Right cardiac atrium (tissue), 5 donors: ENCODE results near the gene AJM1. TPM values are rescaled to one million over a fixed set of nuclear protein-coding genes. Genes with fewer than 3 reads are reported as not detected.

Experiments used
- ATAC-seq, 2 donors: fragments of 200-7000 bp; cut with Tn5 transposase; one replicate each; pipeline versions ENCODE4 v1.8.0 to v1.9.1; 2020; ENCODE audit warnings: moderate library complexity in 2 of 2, mild to moderate bottlenecking in 1 of 2
- DNase-seq, 3 donors: peaks; one replicate each; pipeline ENCODE4 v3.0.0-alpha.2; 2020
- H3K27ac ChIP-seq: one replicate; pipeline ENCODE4 v1.5.1; 2013; ENCODE audit warnings: mild to moderate bottlenecking, low read length, control low read depth, moderate library complexity
- H3K27me3 ChIP-seq: one replicate; pipeline ENCODE4 v1.6.1; 2013; ENCODE audit not compliant: control insufficient read depth, insufficient read depth
- H3K4me1 ChIP-seq: one replicate; pipeline ENCODE4 v1.6.1; 2013; ENCODE audit warnings: low read length; ENCODE audit not compliant: control insufficient read depth, insufficient read depth
- H3K4me3 ChIP-seq: one replicate; pipeline ENCODE4 v1.5.1; 2013; ENCODE audit warnings: low read length, control low read depth
- H3K9me3 ChIP-seq: one replicate; pipeline ENCODE4 v1.6.1; 2013; ENCODE audit warnings: low read length; ENCODE audit not compliant: control insufficient read depth
- WGBS: extraction: QIAGEN DNeasy Blood & Tissue Kit; methylation state at CpG from one replicate; pipeline ENCODE4 v1.1.7; 2013; 5-methylcytosine and 5-hydroxymethylcytosine counted together
- intact Hi-C, 4 donors: fragments of 100-400 bp; cut with DNase I; formaldehyde crosslinking; loops; one replicate each; pipeline versions ENCODE4 v1.11.0 to v1.14.0; 2022 to 2023
- polyA plus RNA-seq: library from polyadenylated mRNA; stranded (reverse); fragments of 200-250 nt; gene quantifications from one replicate; pipeline ENCODE4 v1.2.3, GENCODE V29; 2013
- total RNA-seq, 4 donors: library from RNA; stranded (reverse); fragmentation: NEBNext Ultra II Directional; extraction: Animal tissue kit (Norgen Biotek cat#: 25700); gene quantifications; one replicate each; pipeline ENCODE4 v1.2.1, GENCODE V29; 2021
- donor health status: healthy with polysubstance abuse.
- donor health status: DM: no; HTN: yes; CAD: no.
- donor health status: DM: no; HTN: no; CAD: no.
- donor health status: DM: no; HTN: yes; CAD: no; lungs with severe emphysema.
- donor health status: DM: yes; HTN: yes; CAD: no.

The AJM1 gene
- total and polyA plus RNA-seq, 5 donors = 4.3 to 11.5 (median 6.3) TPM

- Histone ChIP-seq H3K4me3 (peak overlapping the region; percentile 70), H3K27me3 (no peaks in the 10 kb centered on the region), H3K27ac (peak overlapping the region; percentile 85), H3K4me1 (peaks cover 2% of the 10 kb centered on the region), H3K9me3 (no peaks in the 10 kb centered on the region)
- intact Hi-C loops = loop anchor here in 2 of 4 donors (5.0 to 10.0 kb wide), 3 partner anchors 94 to 139 kb away; partner anchors contain the start of genes FBXW5 (in 2 of the 2) and C8G (in 1 of the 2)
- DNase-seq (peak; percentile 92 to 97 (median 96)), ATAC-seq (peak; percentile 55 to 56)
- WGBS = under 1% methylated on average over 48 of the region's 48 CpGs
Observed at GRCh38 chr9:136847826-136848392, 5.6 kb downstream of the AJM1 start.

GRCh38 chr9:136848393-136849037 is 6.2 kb downstream of the AJM1 start:
- ATAC-seq (peak; percentile 8 to 25), DNase-seq (peak; percentile 63 to 85 (median 83))
- intact Hi-C loops = loop anchor here in 2 of 4 donors (5.0 to 10.0 kb wide), 3 partner anchors 94 to 139 kb away; partner anchors contain the start of genes FBXW5 (in 2 of the 2) and C8G (in 1 of the 2)
- peak overlapping the region; percentile 85 for H3K27ac ChIP-seq
- H3K4me3 ChIP-seq = peak overlapping the region; percentile 70
- no peaks in the 10 kb centered on the region for H3K27me3 ChIP-seq
- no peaks in the 10 kb centered on the region for H3K9me3 ChIP-seq
- peaks cover 2% of the 10 kb centered on the region for H3K4me1 ChIP-seq
- WGBS = 1% methylated on average over 50 of the region's 53 CpGs

GRCh38 chr9:136849038-136849959 is 7.0 kb downstream of the AJM1 start, which contains the start of gene PHPT1:
Gene PHPT1, plus strand, starts transcription at chr9:136849409. Its CDS starts 22 bp downstream, at chr9:136849431.
- Histone ChIP-seq H3K27ac (peak within 1 kb of the TSS; percentile 93), H3K4me3 (peak within 1 kb of the TSS; percentile 70), H3K9me3 (no peaks in the 10 kb centered on the region), H3K4me1 (peaks cover 2% of the 10 kb centered on the region), H3K27me3 (no peaks in the 10 kb centered on the region)
- intact Hi-C loops = loop anchor here in 2 of 4 donors (5.0 to 10.0 kb wide), 3 partner anchors 93 to 138 kb away; partner anchors contain the start of genes FBXW5 (in 2 of the 2) and C8G (in 1 of the 2)
- ATAC-seq (peak; percentile 89), DNase-seq (peak; percentile 99 to 100 (median 99))
- whole genome bisulfite sequencing = 1% methylated on average over 77 of the region's 77 CpGs

GRCh38 chr9:136849960-136850865 is 7.9 kb downstream of the AJM1 start:
- peak overlapping the region; percentile 60 for H3K4me3 ChIP-seq
- H3K27me3 ChIP-seq = no peaks in the 10 kb centered on the region
- intact Hi-C loops = loop anchor here in 3 of 4 donors (5.0 to 10.0 kb wide), 3 partner anchors 92 to 137 kb away; partner anchors contain the start of genes FBXW5 (in 3 of the 3) and C8G (in 2 of the 3)
- peak overlapping the region; percentile 40 for H3K27ac ChIP-seq
- no peak for ATAC-seq
- H3K9me3 ChIP-seq = no peaks in the 10 kb centered on the region
- 40% methylated on average over 43 of the region's 43 CpGs for WGBS
- peaks cover 2% of the 10 kb centered on the region for H3K4me1 ChIP-seq
- DNase-seq = peak in 2 of 3 donors; percentile 63 to 78

- no peak overlapping the region for H3K27ac ChIP-seq
- H3K9me3 ChIP-seq = no peaks in the 10 kb centered on the region
- peak; percentile 21 to 63 (median 51) for DNase-seq
- H3K4me3 ChIP-seq = no peak overlapping the region
- H3K4me1 ChIP-seq = peaks cover 2% of the 10 kb centered on the region
- 80% methylated on average over 23 of the region's 23 CpGs for WGBS
- no peak for ATAC-seq
- H3K27me3 ChIP-seq = no peaks in the 10 kb centered on the region
- intact Hi-C loops = loop anchor here in 1 of 4 donors (10.0 kb wide), 1 partner anchor 94 kb away; the partner anchor contains the start of genes C8G and FBXW5
Observed at GRCh38 chr9:136850866-136851775, 8.8 kb downstream of the AJM1 start.

GRCh38 chr9:136851941-136852663 is 9.8 kb downstream of the AJM1 start, which contains the start of gene MAMDC4:
Gene MAMDC4, plus strand, starts transcription at chr9:136852346. Its CDS starts 71 bp downstream, at chr9:136852417.
- no peaks in the 10 kb centered on the region for H3K27me3 ChIP-seq
- DNase-seq = peak; percentile 29 to 74 (median 62)
- WGBS = 66% methylated on average over 23 of the region's 23 CpGs
- H3K27ac ChIP-seq = no peak within 1 kb of the TSS
- H3K9me3 ChIP-seq = no peaks in the 10 kb centered on the region
- H3K4me3 ChIP-seq = no peak within 1 kb of the TSS
- no peak for ATAC-seq
- intact Hi-C loops = loop anchor here in 1 of 4 donors (10.0 kb wide), 1 partner anchor 93 kb away; the partner anchor contains the start of genes C8G and FBXW5
- H3K4me1 ChIP-seq = peaks cover 2% of the 10 kb centered on the region

GRCh38 chr9:136852664-136853595 is 10.7 kb downstream of the AJM1 start:
- Histone ChIP-seq H3K27ac (no peak overlapping the region), H3K4me3 (no peak overlapping the region), H3K9me3 (no peaks in the 10 kb centered on the region), H3K4me1 (peaks cover 2% of the 10 kb centered on the region), H3K27me3 (no peaks in the 10 kb centered on the region)
- peak; percentile 11 to 55 (median 51) for DNase-seq
- ATAC-seq = no peak
- WGBS = 85% methylated on average over 29 of the region's 29 CpGs
- intact Hi-C loops = loop anchor here in 1 of 4 donors (10.0 kb wide), 1 partner anchor 92 kb away; the partner anchor contains the start of genes C8G and FBXW5
